ENCODE results near the gene CCT6A. TPM values are rescaled to one million over a fixed set of nuclear protein-coding genes. Genes with fewer than 3 reads are reported as not detected.

CCT6A gene
- total and polyA plus RNA-seq, 9 of the 15 experiments (the other 6 are each of a cell fraction or from before 2014, with no cell fraction given): 244 to 708 (median 387) TPM

- no peak for TF ChIP-seq SPI1 (IDR thresholded peaks at IDR 0.05; ENCODE audit: borderline replicate concordance, low read depth, low read length)
- TF ChIP-seq TCFL5 (CRISPR knock-in tag; conservative IDR thresholded peaks at IDR 0.05): no peak
- no peak for TF ChIP-seq ZNF133 (CRISPR knock-in tag; IDR thresholded peaks at IDR 0.05)
- no peak for TF ChIP-seq MTF1 (CRISPR knock-in tag; IDR thresholded peaks at IDR 0.05; ENCODE audit: borderline replicate concordance)
- TF ChIP-seq NFIX (CRISPR knock-in tag; IDR thresholded peaks at IDR 0.05; ENCODE audit: low read depth): no peak
- TF ChIP-seq, protein P1, sequence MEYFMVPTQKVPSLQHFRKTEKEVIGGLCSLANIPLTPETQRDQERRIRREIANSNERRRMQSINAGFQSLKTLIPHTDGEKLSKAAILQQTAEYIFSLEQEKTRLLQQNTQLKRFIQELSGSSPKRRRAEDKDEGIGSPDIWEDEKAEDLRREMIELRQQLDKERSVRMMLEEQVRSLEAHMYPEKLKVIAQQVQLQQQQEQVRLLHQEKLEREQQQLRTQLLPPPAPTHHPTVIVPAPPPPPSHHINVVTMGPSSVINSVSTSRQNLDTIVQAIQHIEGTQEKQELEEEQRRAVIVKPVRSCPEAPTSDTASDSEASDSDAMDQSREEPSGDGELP (CRISPR knock-in tag; IDR thresholded peaks at IDR 0.05; ENCODE audit: borderline replicate concordance): peak; percentile 74; the same call in 1 of the 2 replicates
- no peak for TF ChIP-seq ZNF384 (IDR thresholded peaks at IDR 0.05; ENCODE audit: low read depth, low read length)
- TF ChIP-seq CREB3L1 (IDR thresholded peaks at IDR 0.05; ENCODE audit: borderline replicate concordance, low read depth): peak; percentile 64; the same call in 1 of the 2 replicates
- TF ChIP-seq POLR2B (IDR thresholded peaks at IDR 0.05; ENCODE audit: low read depth, partially characterized antibody): peak; percentile 80
- no peak for TF ChIP-seq ZNF121 (CRISPR knock-in tag; conservative IDR thresholded peaks at IDR 0.05)
- no peak for TF ChIP-seq FOXA1 (IDR thresholded peaks at IDR 0.05; ENCODE audit: borderline replicate concordance)
- no peak for TF ChIP-seq TBL1XR1 (IDR thresholded peaks at IDR 0.05; ENCODE audit: low read length in 2 of 2)
- no peak for TF ChIP-seq ZFP36 (IDR thresholded peaks at IDR 0.05; ENCODE audit: low read depth, low read length, partially characterized antibody)
- TF ChIP-seq NCOR1 (IDR thresholded peaks at IDR 0.05): no peak
- TF ChIP-seq MCM7 (IDR thresholded peaks at IDR 0.05): no peak
- TF ChIP-seq BCOR (IDR thresholded peaks at IDR 0.05): no peak; the same call in 1 of the 2 replicates
- TF ChIP-seq ZBTB17 (CRISPR knock-in tag; IDR thresholded peaks at IDR 0.05): peak; percentile 51; the same call in 1 of the 2 replicates
- no peak for TF ChIP-seq ZBTB34 (CRISPR knock-in tag; IDR thresholded peaks at IDR 0.05)
- no peak for TF ChIP-seq DMBX1 (CRISPR knock-in tag; IDR thresholded peaks at IDR 0.05; ENCODE audit: borderline replicate concordance)
- TF ChIP-seq PURB (CRISPR knock-in tag; IDR thresholded peaks at IDR 0.05; ENCODE audit: low read depth): no peak
- peak; percentile 91; the same call in 1 of the 2 replicates for TF ChIP-seq MBD2 (IDR thresholded peaks at IDR 0.05; ENCODE audit: borderline replicate concordance, low read depth)
- TF ChIP-seq, protein P2, sequence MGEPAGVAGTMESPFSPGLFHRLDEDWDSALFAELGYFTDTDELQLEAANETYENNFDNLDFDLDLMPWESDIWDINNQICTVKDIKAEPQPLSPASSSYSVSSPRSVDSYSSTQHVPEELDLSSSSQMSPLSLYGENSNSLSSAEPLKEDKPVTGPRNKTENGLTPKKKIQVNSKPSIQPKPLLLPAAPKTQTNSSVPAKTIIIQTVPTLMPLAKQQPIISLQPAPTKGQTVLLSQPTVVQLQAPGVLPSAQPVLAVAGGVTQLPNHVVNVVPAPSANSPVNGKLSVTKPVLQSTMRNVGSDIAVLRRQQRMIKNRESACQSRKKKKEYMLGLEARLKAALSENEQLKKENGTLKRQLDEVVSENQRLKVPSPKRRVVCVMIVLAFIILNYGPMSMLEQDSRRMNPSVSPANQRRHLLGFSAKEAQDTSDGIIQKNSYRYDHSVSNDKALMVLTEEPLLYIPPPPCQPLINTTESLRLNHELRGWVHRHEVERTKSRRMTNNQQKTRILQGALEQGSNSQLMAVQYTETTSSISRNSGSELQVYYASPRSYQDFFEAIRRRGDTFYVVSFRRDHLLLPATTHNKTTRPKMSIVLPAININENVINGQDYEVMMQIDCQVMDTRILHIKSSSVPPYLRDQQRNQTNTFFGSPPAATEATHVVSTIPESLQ (CRISPR knock-in tag; IDR thresholded peaks at IDR 0.05): peak; percentile 80; the same call in 1 of the 2 replicates
These were observed at the start of gene CCT6A, which contains the start of gene PSPH (continued) for GRCh38 chr7:56051339-56052191.
